SIG-M5 treated with dmso at 0.1 percent for 504 hours (cell line): Measurements from ENCODE around the gene FAM181B.

Experiments used
- DNase-seq: peaks from one replicate; lab custom pipeline; 2025; ENCODE audit not compliant: unreplicated experiment; lab: John Stamatoyannopoulos, UW

The FAM181B gene, protein sequence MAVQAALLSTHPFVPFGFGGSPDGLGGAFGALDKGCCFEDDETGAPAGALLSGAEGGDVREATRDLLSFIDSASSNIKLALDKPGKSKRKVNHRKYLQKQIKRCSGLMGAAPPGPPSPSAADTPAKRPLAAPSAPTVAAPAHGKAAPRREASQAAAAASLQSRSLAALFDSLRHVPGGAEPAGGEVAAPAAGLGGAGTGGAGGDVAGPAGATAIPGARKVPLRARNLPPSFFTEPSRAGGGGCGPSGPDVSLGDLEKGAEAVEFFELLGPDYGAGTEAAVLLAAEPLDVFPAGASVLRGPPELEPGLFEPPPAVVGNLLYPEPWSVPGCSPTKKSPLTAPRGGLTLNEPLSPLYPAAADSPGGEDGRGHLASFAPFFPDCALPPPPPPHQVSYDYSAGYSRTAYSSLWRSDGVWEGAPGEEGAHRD

DNA sequence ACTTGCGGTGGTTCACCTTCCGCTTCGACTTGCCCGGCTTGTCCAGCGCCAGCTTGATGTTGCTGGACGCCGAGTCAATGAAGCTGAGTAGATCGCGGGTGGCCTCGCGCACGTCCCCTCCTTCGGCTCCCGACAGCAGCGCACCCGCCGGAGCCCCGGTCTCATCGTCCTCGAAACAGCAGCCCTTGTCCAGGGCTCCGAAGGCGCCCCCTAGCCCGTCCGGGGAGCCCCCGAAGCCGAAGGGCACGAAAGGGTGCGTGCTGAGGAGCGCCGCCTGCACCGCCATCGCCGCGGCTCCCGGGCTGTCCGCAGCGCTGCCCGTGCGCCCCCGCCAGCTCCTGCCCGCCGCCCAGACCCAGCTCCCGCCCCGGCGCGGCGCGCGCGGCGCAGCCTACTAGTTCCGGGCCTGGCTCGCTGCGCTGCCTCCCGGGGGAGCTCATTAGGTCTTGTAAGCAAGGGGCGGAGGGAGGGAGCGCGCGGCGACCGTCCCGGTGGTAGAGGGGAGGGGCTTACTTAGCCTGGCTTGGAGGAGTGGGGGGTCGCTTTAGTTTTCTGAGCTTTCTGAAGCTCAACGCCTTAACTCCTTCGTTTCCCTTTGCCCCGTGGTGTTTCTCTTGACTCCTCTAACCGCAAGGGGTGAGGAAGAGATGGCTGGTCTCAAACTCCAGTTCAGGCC is at the start of gene FAM181B:
Gene FAM181B (minus strand): TSS at position 421 of the 676 bp plus-strand sequence. CDS start 135 bp downstream, at position 286.
- no peak for DNase-seq

- no peak for DNase-seq
These were observed 49.2 kb upstream of the FAM181B start for GRCh38 chr11:82782825-82783374.

- DNase-seq = no peak
These were observed 45.1 kb upstream of the FAM181B start for GRCh38 chr11:82778776-82779175.

DNA sequence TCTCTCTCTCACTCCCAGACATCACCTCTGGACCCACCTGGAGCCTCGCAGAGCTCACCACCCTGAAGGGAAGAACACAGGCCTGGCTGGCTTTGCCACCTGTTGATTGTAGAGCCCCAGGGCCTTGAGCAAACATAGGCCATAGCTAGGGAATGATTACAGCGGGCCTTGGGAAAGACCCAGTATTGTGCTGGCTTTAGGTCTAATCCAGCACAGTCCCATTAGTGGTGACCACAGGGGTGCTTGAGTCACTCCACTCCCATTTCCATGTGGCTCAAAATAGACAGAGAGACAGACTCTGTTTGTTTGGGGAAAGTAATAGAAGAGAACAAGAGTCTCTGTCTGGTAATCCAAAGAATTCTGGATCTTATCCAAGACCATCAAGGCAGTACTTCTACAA is 42.7 kb upstream of the FAM181B start:
- DNase-seq = no peak

DNA sequence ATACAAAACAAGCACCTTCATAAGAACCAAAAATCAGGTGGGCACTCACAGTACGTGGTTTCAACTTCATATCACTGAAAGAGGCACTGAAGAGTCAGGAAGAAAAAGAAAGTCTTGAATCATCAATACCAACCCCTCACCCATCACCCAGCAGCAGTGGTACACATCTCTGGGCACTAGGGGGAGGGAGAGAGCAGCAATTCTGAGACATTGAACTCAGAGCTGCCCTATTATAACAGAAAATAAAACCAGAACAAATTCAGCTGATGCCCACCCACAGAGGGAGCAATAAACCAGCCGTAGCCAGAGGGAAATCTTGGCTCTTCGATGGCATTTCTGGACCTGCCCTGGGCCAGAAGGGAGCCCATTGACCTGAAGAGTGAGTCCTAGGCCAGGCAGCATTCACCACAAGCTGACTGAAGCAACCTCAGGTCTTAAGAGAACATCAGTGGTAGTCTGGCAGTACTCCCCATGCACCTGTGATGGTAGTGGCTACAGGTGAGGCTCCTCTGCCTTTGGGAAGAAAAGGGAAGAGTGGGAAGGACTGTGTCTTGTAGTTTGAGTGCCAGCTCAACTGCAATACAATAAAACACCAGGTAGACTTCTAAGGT is 42.2 kb upstream of the FAM181B start:
- peak; percentile 57 for DNase-seq

GRCh38 chr11:82775218-82775617 is 41.6 kb upstream of the FAM181B start:
- DNase-seq = no peak

GRCh38 chr11:82771781-82772180 is 38.1 kb upstream of the FAM181B start:
- DNase-seq = no peak

- no peak for DNase-seq
These were observed 33.5 kb upstream of the FAM181B start for GRCh38 chr11:82767123-82767522.

DNA sequence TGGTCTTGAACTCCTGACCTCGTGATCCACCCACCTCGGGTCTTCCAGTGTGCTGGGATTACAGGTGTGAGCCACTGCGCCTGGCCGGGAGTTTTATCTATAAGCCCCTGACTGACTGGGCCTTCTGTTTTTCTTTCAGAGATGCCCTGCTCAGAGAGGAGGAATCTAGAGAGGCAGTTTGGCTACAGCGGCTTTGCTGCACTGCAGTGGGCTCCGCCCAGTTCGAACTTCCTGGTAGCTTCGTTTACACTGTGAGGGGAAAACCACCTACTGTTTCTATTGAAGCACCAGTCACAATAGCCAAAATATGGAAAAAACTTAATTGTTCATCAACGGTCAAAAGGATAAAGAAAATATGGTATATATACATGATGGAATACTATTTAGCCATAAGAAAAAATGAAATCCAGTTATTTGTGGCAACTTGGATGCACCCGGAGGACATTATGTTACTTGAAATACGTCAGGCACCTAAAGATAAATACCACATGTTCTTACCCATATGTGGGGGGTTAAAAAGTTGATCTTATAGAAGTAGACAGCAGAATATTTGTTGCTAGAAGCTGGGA is 31.9 kb upstream of the FAM181B start:
- no peak for DNase-seq

- DNase-seq = no peak
These were observed 29.5 kb upstream of the FAM181B start for GRCh38 chr11:82763167-82763566.

GRCh38 chr11:82759649-82760048 is 26.0 kb upstream of the FAM181B start:
- no peak for DNase-seq

DNA sequence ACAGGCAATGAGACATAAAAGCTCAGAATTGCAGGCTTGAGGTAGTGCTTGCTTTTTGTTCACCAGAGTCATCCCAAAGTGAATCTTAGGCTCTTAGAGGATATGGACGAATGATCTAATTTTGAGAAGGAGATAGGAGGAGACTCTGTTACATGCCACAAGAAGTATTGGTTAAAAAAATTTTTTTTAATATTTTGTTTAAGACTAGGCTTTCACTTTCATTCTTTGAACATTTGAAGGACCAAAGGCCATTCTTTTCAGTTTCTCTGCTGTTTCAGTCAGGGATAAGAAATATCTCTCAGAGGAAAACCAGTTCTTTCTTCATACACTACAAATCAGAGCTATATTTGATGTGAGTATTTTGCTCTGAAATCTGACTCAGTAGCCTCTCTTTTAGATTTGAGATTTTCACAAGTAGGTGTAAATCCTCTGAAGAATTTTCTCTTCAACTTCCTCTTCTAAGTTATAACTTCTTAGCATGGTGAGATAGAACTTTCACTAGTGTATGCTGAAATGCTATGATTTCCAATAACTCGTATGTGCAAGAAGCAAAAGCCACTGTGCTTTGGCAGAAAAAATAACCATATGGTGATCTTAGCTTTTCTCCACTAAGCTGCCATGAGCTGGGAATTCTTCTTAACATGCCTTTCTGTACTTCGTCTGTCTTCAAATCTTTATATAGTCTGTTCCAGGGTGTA is 24.1 kb upstream of the FAM181B start:
- no peak for DNase-seq

DNA sequence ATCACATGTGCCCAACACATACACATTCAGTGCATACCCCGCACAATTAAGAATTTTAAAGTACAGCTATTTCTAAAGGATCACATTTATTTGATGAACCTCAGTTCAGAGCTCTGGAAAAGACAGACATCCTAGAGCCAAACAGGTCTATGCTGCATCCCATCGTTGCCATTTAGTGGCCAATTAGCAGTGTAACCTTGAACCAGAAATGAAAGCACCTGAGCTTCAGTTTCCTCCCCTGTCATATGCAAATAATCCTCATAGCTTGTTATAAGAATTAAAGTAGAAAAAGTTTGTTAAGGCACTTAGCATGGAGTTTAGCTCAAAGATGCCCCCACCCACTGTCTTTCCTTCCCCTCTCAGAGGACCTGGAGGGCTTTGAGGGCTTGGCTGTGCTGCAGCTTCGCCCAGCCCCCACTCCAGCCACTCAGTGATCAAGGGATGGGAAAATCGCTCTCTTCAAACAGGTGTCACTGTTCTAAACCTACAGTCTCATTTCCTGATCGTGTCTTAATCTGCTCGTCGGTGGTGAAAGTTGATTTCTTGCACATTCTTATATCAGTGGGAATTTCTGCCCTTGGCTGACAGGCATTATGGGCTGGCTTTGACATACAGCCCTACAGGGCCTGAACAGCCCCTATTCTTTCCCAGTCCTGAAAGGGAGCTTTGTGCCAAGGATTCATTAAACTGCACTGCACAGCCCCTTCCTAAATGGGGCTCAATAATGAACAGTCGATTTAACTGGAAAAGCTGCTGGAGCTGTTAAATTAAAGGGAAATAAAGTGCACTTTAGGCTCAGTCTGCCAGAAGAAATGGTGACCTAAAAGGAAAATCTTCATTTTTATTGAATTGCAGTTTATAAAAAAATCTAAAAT is 23.3 kb upstream of the FAM181B start:
- no peak for DNase-seq

DNA sequence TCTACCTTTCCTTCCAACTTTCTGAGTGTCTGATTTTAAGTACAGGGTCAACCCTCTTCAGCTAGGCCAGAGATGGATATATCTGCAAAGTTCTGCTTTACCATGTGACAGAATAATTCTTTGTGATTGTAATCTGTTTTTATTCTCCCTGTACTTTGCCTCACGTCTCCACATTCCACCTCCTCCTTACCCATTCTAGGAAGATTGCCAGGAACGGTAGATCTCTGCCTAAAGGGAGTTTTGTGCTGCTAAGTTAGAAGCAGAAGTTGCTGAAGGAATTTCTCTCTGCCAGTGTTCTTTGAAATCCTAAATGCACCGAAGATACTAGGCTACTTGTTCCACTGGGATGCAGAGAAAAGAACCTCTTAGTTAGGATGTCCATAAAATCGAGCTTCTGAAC is 20.7 kb upstream of the FAM181B start:
- no peak for DNase-seq

GRCh38 chr11:82753921-82754320 is 20.3 kb upstream of the FAM181B start:
- no peak for DNase-seq

DNA sequence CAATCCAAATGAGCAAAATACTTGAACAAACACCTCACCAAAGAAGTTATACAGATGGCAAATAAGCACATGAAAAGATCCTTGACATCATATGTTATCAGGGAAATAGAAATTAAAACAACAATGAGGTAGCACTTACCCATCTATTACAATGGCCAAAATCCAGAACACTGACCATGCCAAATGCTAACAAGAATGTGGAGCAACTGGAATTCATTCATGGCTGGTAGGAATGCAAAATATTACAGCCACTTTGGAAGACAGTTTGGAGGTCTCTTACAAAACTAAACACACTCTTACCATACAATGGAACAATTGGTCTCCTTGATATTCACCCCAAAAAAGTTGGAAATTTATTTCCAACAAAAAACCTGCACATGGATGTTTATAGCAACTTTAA is 19.1 kb upstream of the FAM181B start:
- no peak for DNase-seq

DNA sequence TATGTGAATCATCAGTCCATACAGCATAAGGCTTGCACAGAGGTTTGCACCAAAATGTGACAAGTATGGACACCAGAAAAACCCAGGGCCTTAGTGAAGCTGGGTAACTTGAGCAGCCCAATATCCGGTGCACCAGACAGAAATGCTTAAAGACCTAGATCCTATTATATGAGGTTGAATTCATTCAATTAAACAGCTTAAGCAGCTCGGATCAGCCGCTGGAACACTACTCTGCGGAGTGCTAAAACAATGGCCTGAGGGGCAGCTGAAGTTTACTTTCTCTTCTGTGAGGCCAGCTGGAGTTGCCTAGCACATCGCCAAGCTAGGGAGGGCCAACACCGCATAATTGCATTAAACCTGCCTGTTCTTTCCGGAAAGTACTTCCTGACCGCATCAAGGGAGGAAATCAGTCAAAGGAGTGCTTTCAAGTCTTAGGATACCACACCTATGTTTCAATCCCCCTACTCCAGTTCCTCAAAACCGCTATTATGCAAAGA is 17.0 kb upstream of the FAM181B start:
- no peak for DNase-seq

DNA sequence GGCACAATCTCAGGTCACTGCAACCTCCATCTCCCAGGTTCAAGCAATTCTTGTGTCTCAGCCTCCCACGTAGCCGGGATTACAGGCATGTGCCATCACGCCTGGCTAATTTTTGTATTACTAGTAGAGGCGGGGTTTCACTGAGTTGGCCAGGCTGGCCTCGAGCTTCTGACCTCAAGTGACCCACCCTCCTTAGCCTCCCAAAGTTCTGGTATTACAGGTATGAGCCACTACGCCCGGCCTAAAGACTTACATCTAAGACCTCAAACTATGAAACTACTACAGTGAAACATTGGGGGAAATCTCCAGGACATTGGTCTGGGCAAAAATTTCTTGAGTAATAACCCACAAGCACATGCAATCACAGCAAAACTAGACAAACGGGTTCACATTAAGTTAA is 13.8 kb upstream of the FAM181B start:
- no peak for DNase-seq

DNA sequence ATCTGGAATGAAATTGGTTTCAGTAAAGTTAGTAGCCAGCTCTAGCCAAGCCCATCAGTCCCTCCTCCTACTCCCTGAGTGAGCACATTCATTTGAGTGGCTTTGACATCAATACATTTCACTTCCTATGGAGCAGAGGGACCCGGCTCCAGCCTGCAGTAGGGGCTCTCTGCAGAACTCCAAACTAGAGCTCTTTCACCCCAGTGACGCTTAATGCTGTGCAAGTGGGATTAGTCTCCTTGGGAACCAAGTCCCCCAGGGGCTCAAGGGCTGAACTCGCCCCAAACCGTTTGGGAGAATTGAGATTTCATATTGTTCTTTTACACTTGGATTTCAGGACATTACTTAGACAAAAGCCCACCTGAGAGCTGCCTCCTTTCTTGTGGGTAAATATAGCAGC is 4.4 kb upstream of the FAM181B start:
- DNase-seq = no peak

- DNase-seq = no peak
These were observed 436 bp upstream of the FAM181B start for GRCh38 chr11:82734120-82734479.
